Common myeloid progenitor, CD34-positive (primary cell): ENCODE measurements around the gene SCGB3A2. TPM values are rescaled to one million over a fixed set of nuclear protein-coding genes. Genes with fewer than 3 reads are reported as not detected.

Source experiments
- CTCF ChIA-PET: fragments of 350-600 bp; sonication (Branson Sonifier 250); formaldehyde crosslinking; loops from one replicate; lab custom pipeline; 2021; ENCODE audit warnings: antibody characterized with exemption; lab: Charles Lee
- POLR2A ChIA-PET: fragments of 350-600 bp; sonication (Branson Sonifier 250); formaldehyde crosslinking; loops from one replicate; lab custom pipeline; 2021; ENCODE audit warnings: antibody characterized with exemption; lab: Charles Lee
- DNase-seq, 3 donors: peaks; one replicate each; pipeline versions ENCODE4 v3.0.0 to v3.0.0-alpha.2; 2013
- H3K27ac ChIP-seq, 2 experiments: 1 replicate in 1 of 2; 2 replicates in 1 of 2; pipeline ENCODE4 v1.7.0; 2013; ENCODE audit warnings: inconsistent platforms in 2 of 2, low read length in 2 of 2, mild to moderate bottlenecking in 2 of 2, low read depth in 1 of 2, moderate library complexity in 1 of 2; ENCODE audit not compliant: severe bottlenecking in 2 of 2, insufficient read depth in 1 of 2, poor library complexity in 1 of 2
- H3K27me3 ChIP-seq, 5 experiments: replicated peaks in 2 of 5; 1 replicate in 3 of 5; 2 replicates in 2 of 5; pipeline versions ENCODE4 v1.6.1 to v1.7.0; 2013; ENCODE audit warnings: low read length in 4 of 5, mild to moderate bottlenecking in 2 of 5, moderate library complexity in 2 of 5, inconsistent platforms in 1 of 5; ENCODE audit not compliant: insufficient read depth in 5 of 5, control insufficient read depth in 4 of 5
- H3K36me3 ChIP-seq, 4 experiments: 1 replicate in 2 of 4; 2 replicates in 2 of 4; pipeline versions ENCODE4 v1.6.1 to v1.7.0; 2013; ENCODE audit warnings: low read length in 3 of 4, control low read depth in 1 of 4, mild to moderate bottlenecking in 1 of 4; ENCODE audit not compliant: control insufficient read depth in 4 of 4, insufficient read depth in 4 of 4
- H3K4me1 ChIP-seq, 4 experiments: 1 replicate in 3 of 4; 2 replicates in 1 of 4; pipeline versions ENCODE4 v1.6.1 to v1.7.1; 2013; ENCODE audit warnings: low read length in 3 of 4, mild to moderate bottlenecking in 3 of 4, control low read depth in 1 of 4, inconsistent platforms in 1 of 4, moderate library complexity in 1 of 4; ENCODE audit not compliant: control insufficient read depth in 4 of 4, insufficient read depth in 4 of 4; ENCODE audit errors: control extremely low read depth in 1 of 4
- H3K4me3 ChIP-seq, 7 experiments: 1 replicate in 4 of 7; 2 replicates in 3 of 7; pipeline versions ENCODE4 v1.5.1 to v1.7.0; 2013; ENCODE audit warnings: mild to moderate bottlenecking in 7 of 7, low read length in 6 of 7, moderate library complexity in 6 of 7, inconsistent platforms in 2 of 7, low read depth in 2 of 7, control low read depth in 1 of 7; ENCODE audit not compliant: insufficient read depth in 4 of 7, control insufficient read depth in 1 of 7; ENCODE audit errors: extremely low read depth in 1 of 7
- H3K9me3 ChIP-seq, 5 experiments: 1 replicate in 4 of 5; 2 replicates in 1 of 5; pipeline versions ENCODE4 v1.6.1 to v1.7.1; 2013; ENCODE audit warnings: low read length in 4 of 5, mild to moderate bottlenecking in 2 of 5, inconsistent platforms in 1 of 5, low read depth in 1 of 5, moderate library complexity in 1 of 5; ENCODE audit not compliant: control insufficient read depth in 4 of 5, insufficient read depth in 2 of 5; ENCODE audit errors: control extremely low read depth in 1 of 5
- WGBS: methylation state at CpG from one replicate; pipeline ENCODE4 v1.1.5; 2013; ENCODE audit not compliant: insufficient coverage; 5-methylcytosine and 5-hydroxymethylcytosine counted together
- polyA plus RNA-seq: library from polyadenylated mRNA; unstranded; fragments of 120-200 nt; gene quantifications from one replicate; pipeline ENCODE4 v1.2.1, GENCODE V29; 2013

The SCGB3A2 gene, protein sequence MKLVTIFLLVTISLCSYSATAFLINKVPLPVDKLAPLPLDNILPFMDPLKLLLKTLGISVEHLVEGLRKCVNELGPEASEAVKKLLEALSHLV
- not detected for polyA plus RNA-seq

DNA sequence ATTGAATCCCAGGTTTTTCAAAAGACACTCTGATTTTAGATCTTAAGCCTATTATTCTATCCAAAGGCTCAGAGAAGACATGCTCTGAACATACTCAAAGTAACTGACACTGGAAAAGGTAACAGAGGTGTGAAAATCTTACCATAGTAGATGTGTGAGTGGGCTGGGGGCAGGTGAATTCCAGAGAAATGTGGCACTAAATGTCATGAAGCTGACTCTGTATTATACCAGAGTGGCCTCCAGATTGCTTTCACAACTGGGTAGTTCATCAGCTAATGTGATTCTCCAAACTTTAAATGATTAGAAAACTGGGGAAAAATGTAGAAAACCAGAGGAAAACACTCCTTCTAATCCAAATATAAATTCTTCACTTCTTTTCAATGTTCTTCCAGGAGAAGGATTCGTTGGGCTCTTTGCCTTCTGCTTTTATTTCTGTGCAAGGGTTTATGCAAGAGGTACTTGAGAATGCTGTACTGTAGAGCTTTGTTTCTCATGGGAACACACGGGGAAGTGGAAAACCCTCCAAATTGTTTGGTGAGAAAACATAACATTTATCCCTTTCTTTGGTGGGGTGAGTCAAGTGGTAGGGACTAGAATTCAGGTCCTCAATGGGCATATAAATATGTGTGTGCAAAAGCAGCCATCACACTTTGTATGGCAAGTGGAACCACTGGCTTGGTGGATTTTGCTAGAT lies at the start of gene SCGB3A2:
SCGB3A2 (plus strand) TSS at position 646 of the 694 bp plus-strand sequence. CDS start 93 bp downstream, outside the sequence.
- DNase-seq = no peak
- H3K27me3 ChIP-seq = no peaks in the 10 kb centered on the region
- no peak within 1 kb of the TSS for H3K4me3 ChIP-seq
- H3K9me3 ChIP-seq = peaks cover 0 to 4% (median 0%) of the 10 kb centered on the region in 5 experiments
- ChIA-PET CTCF (interaction anchor here (1.2 to 1.8 kb wide), 3 partner anchors 14 to 20 kb away, joined by 3 to 6 read pairs (median 3); no protein-coding TSS in a partner anchor), POLR2A (no interaction called here)
- H3K4me1 ChIP-seq = peaks cover 0 to 3% (median 0%) of the 10 kb centered on the region in 4 experiments
- no CpG with 5 or more reads among the region's 2 CpGs for WGBS
- H3K27ac ChIP-seq = no peak within 1 kb of the TSS
- no peaks in the 10 kb centered on the region for H3K36me3 ChIP-seq

GRCh38 chr5:147830035-147830434 lies 48.5 kb upstream of the SCGB3A2 start:
- no peaks in the 10 kb centered on the region for H3K27me3 ChIP-seq
- no peaks in the 10 kb centered on the region for H3K36me3 ChIP-seq
- H3K9me3 ChIP-seq = no peaks in the 10 kb centered on the region
- DNase-seq = no peak
- CTCF ChIA-PET = interaction anchor here (1.4 kb wide), 1 partner anchor 8 kb away, joined by 3 read pairs; no protein-coding TSS in a partner anchor
- no peak overlapping the region for H3K27ac ChIP-seq
- H3K4me3 ChIP-seq = no peak overlapping the region
- POLR2A ChIA-PET = no interaction called here
- H3K4me1 ChIP-seq = no peaks in the 10 kb centered on the region

DNA sequence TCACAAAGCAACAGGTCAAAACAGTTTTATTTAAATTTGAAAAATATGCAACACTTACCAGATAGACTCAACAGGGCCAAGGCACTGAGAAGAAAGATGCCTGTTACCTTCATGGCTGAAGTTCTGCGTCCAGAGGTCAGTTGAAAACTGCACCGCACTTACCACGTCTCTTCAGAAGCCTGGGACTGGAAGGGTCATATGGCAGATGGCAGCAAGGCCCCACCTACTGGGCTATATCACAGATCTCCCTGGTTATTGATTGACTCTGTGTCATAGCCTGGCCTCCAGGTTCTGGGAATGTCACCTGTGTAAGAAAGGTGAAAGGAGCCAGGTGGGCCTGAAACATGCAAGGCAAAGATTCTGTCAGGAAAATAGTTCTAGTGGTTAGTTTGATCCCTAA lies 47.0 kb upstream of the SCGB3A2 start, which contains the start of gene SPINK1:
SPINK1 (minus strand) TSS at position 207 of the 400 bp plus-strand sequence; CDS start at position 113, 94 bp downstream.
- POLR2A ChIA-PET = interaction anchor here (0.6 kb wide), 1 partner anchor 21 kb away, joined by 3 read pairs; no protein-coding TSS in a partner anchor
- Histone ChIP-seq H3K9me3 (no peaks in the 10 kb centered on the region), H3K36me3 (no peaks in the 10 kb centered on the region), H3K4me1 (no peaks in the 10 kb centered on the region), H3K4me3 (no peak within 1 kb of the TSS), H3K27ac (no peak within 1 kb of the TSS), H3K27me3 (no peaks in the 10 kb centered on the region)
- CTCF ChIA-PET = interaction anchor here (1.0 to 3.0 kb wide), 3 partner anchors 8 to 12 kb away, joined by 3 to 10 read pairs (median 3); no protein-coding TSS in a partner anchor
- WGBS = 100% methylated on average over 3 of the region's 3 CpGs
- no peak for DNase-seq

GRCh38 chr5:147832541-147832940 lies 46.0 kb upstream of the SCGB3A2 start:
- no peaks in the 10 kb centered on the region for H3K4me1 ChIP-seq
- DNase-seq = no peak
- no peak overlapping the region for H3K27ac ChIP-seq
- H3K27me3 ChIP-seq = no peaks in the 10 kb centered on the region
- no CpG with 5 or more reads among the region's 1 CpG for WGBS
- POLR2A ChIA-PET = no interaction called here
- H3K9me3 ChIP-seq = no peaks in the 10 kb centered on the region
- CTCF ChIA-PET = interaction anchor here (1.0 to 3.0 kb wide), 3 partner anchors 9 to 22 kb away, joined by 3 to 10 read pairs (median 4); no protein-coding TSS in a partner anchor
- H3K36me3 ChIP-seq = no peaks in the 10 kb centered on the region
- H3K4me3 ChIP-seq = no peak overlapping the region

GRCh38 chr5:147835386-147835798 lies 43.1 kb upstream of the SCGB3A2 start:
- no peaks in the 10 kb centered on the region for H3K4me1 ChIP-seq
- no CpG with 5 or more reads among the region's 2 CpGs for WGBS
- no peaks in the 10 kb centered on the region for H3K9me3 ChIP-seq
- ChIA-PET POLR2A (no interaction called here), CTCF (interaction anchor here (0.7 to 0.9 kb wide), 2 partner anchors 19 to 206 kb away, joined by 3 read pairs; no protein-coding TSS in a partner anchor)
- H3K27me3 ChIP-seq = no peaks in the 10 kb centered on the region
- no peak overlapping the region for H3K27ac ChIP-seq
- no peak for DNase-seq
- H3K4me3 ChIP-seq = no peak overlapping the region
- no peaks in the 10 kb centered on the region for H3K36me3 ChIP-seq

DNA sequence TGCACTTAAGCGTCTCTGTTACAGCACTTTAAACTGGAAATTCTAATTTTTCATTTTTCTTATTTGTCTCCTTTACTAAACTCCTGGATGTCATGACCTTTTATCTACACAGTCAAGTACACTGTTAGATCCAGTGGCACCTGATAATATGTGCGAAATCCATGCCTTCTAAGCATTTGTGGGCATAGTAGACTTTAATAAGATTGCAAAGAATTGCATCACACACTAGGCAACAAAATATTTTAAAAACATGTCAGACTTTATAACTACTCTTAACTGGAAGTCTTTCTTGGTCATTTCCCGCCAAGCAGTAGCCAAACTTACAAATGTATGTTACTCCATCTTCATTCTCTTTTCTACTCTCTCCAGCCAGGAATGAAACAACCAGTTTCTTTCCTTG lies 42.1 kb upstream of the SCGB3A2 start:
- Histone ChIP-seq H3K27me3 (no peaks in the 10 kb centered on the region), H3K27ac (no peak overlapping the region), H3K9me3 (no peaks in the 10 kb centered on the region), H3K4me3 (no peak overlapping the region), H3K36me3 (no peaks in the 10 kb centered on the region), H3K4me1 (no peaks in the 10 kb centered on the region)
- no peak for DNase-seq
- 100% methylated on average over 2 of the region's 3 CpGs for whole genome bisulfite sequencing
- POLR2A ChIA-PET = no interaction called here
- CTCF ChIA-PET = interaction anchor here (0.9 to 2.0 kb wide), 2 partner anchors 14 to 207 kb away, joined by 3 to 4 read pairs; no protein-coding TSS in a partner anchor

DNA sequence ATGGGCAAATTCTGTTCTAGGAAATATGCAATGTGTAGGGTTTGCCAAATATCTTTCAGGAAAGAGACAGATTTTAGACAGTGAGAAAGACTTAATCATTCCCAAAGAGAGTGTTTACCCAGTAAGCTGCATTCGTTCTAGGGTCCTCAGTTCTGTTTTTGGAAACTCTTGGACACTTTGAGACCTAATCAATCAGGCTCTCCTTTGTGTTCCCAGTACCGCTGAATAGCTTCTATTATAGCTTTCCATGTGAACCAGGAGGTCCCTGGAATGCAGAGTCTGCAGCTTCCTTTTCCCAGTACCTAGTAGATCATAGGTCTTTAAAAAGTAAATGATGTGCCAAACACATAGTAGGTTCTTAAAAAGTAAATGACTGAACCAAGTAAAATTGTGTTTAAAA lies 35.6 kb upstream of the SCGB3A2 start:
- Histone ChIP-seq H3K27me3 (no peaks in the 10 kb centered on the region), H3K4me3 (no peak overlapping the region), H3K36me3 (no peaks in the 10 kb centered on the region), H3K4me1 (no peaks in the 10 kb centered on the region), H3K27ac (no peak overlapping the region), H3K9me3 (no peaks in the 10 kb centered on the region)
- CTCF ChIA-PET = interaction anchor here (0.8 to 1.5 kb wide), 4 partner anchors 9 to 20 kb away, joined by 3 to 5 read pairs (median 4); no protein-coding TSS in a partner anchor
- no peak for DNase-seq
- POLR2A ChIA-PET = no interaction called here
- WGBS = 100% methylated on average over 2 of the region's 2 CpGs
